GM18519 (cell line): ENCODE results near the gene GTF2H1.

ENCODE experiments used
- ATAC-seq: cut with Tn5 transposase; IDR thresholded peaks from one replicate; pipeline ENCODE4 v1.9.1; 2021; ENCODE audit warnings: mild to moderate bottlenecking, moderate library complexity; ENCODE audit not compliant: unreplicated experiment, low FRiP score

Gene GTF2H1

GRCh38 chr11:18321969-18322711 lies at the start of gene GTF2H1, which contains the start of gene HPS5:
Gene GTF2H1 (plus strand): TSS chr11:18322567. CDS start chr11:18333075, 10,508 bp downstream.
Gene HPS5 (minus strand): TSS chr11:18322140. CDS start chr11:18317858, 4,282 bp downstream.
- peak; percentile 67 for ATAC-seq

- no peak for ATAC-seq
Observed at GRCh38 chr11:18277565-18278271, 44.6 kb upstream of the GTF2H1 start.

GRCh38 chr11:18280438-18281045 lies 41.8 kb upstream of the GTF2H1 start:
- ATAC-seq, result peak; percentile 88

GRCh38 chr11:18282626-18283025 lies 39.7 kb upstream of the GTF2H1 start:
- ATAC-seq, result no peak

- no peak for ATAC-seq
Observed at GRCh38 chr11:18285841-18286240, 36.5 kb upstream of the GTF2H1 start.

GRCh38 chr11:18288911-18289310 lies 33.5 kb upstream of the GTF2H1 start:
- no peak for ATAC-seq

GRCh38 chr11:18294862-18295261 lies 27.5 kb upstream of the GTF2H1 start:
- ATAC-seq, result no peak

- no peak for ATAC-seq
Observed at GRCh38 chr11:18295316-18295715, 27.1 kb upstream of the GTF2H1 start.

GRCh38 chr11:18299721-18300120 lies 22.6 kb upstream of the GTF2H1 start:
- ATAC-seq, result no peak

GRCh38 chr11:18304745-18305144 lies 17.6 kb upstream of the GTF2H1 start:
- ATAC-seq, result no peak

- ATAC-seq, result no peak
Observed at GRCh38 chr11:18307461-18308139, 14.8 kb upstream of the GTF2H1 start.

GRCh38 chr11:18308242-18308641 lies 14.1 kb upstream of the GTF2H1 start:
- ATAC-seq, result no peak

GRCh38 chr11:18309691-18310090 lies 12.7 kb upstream of the GTF2H1 start:
- no peak for ATAC-seq

GRCh38 chr11:18310800-18311340 lies 11.5 kb upstream of the GTF2H1 start:
- peak; percentile 63 for ATAC-seq

- ATAC-seq, result no peak
Observed at GRCh38 chr11:18312012-18312411, 10.4 kb upstream of the GTF2H1 start.

- no peak for ATAC-seq
Observed at GRCh38 chr11:18312663-18313420, 9.5 kb upstream of the GTF2H1 start.

GRCh38 chr11:18313965-18314763 lies 8.2 kb upstream of the GTF2H1 start:
- ATAC-seq, result no peak

- no peak for ATAC-seq
Observed at GRCh38 chr11:18314784-18315523, 7.4 kb upstream of the GTF2H1 start.
